ENCODE measurements around the gene TMC1.
"Not testable (repeated sequence)": the region's sequence is repeated elsewhere in the genome, so short reads cannot be mapped to it uniquely, and the experiment has no call there.

GRCh38 chr9:72521416-72521815, at the start of gene TMC1:
- not testable (repeated sequence) for TF ChIP-seq CTCF (conservative IDR thresholded peaks at IDR 0.05; ENCODE audit: low read length); EZH2phosphoT487 (IDR thresholded peaks at IDR 0.05; ENCODE audit: borderline replicate concordance)
